Mucosa of descending colon (tissue), 3 donors: ENCODE data around the gene FBXL7. TPM values are rescaled to one million over a fixed set of nuclear protein-coding genes. Genes with fewer than 3 reads are reported as not detected.

Experiments used
- ATAC-seq: fragments of 200-7000 bp; cut with Tn5 transposase; one replicate; pipeline ENCODE4 v1.9.1; 2020; ENCODE audit warnings: mild to moderate bottlenecking, moderate library complexity
- DNase-seq, 3 donors: peaks; one replicate each; pipeline ENCODE4 v3.0.0-alpha.2; 2020
- H3K36me3 ChIP-seq: fragments of 200-600 bp; one replicate; pipeline ENCODE4 v1.8.0; 2021; ENCODE audit warnings: low read depth, mild to moderate bottlenecking
- H3K4me1 ChIP-seq: fragments of 200-600 bp; one replicate; pipeline ENCODE4 v1.8.0; 2021; ENCODE audit warnings: low read depth, mild to moderate bottlenecking
- H3K4me3 ChIP-seq: fragments of 200-600 bp; one replicate; pipeline ENCODE4 v1.8.0; 2021; ENCODE audit warnings: mild to moderate bottlenecking
- H3K9me3 ChIP-seq: fragments of 200-600 bp; one replicate; pipeline ENCODE4 v1.8.0; 2021; ENCODE audit warnings: mild to moderate bottlenecking
- CTCF ChIP-seq: fragments of 200-600 bp; IDR thresholded peaks from one replicate; pipeline ENCODE4 v1.8.0; 2022; ENCODE audit warnings: antibody characterized with exemption, mild to moderate bottlenecking
- intact Hi-C, 2 donors: fragments of 100-400 bp; cut with DNase I in 1 of 2; cut with micrococcal nuclease in 1 of 2; formaldehyde crosslinking; loops; one replicate each; pipeline versions ENCODE4 v1.11.0 to v1.11.1; 2022; cut with DNase I, micrococcal nuclease
- total RNA-seq, 3 donors: library from RNA; stranded (reverse); fragmentation: NEBNext Ultra II Directional in 2 of 3; extraction: Animal tissue kit (Norgen Biotek cat#: 25700) in 2 of 3; gene quantifications; one replicate each; pipeline versions ENCODE4 v1.2.1 to v1.2.4, GENCODE V29; 2021 to 2023
- donor health status: DM: no; HTN: no; CAD: no; lungs with moderate emphysema.
- donor health status: DM: no; HTN: no; CAD: no.
- donor health status: DM: no; HTN: yes; CAD: no.

Gene FBXL7
- total RNA-seq, 3 donors from 2014 or later: 1.6 to 21.4 (median 3.4) TPM

GRCh38 chr5:15601274-15601673 is 101.3 kb downstream of the FBXL7 start:
- no peak overlapping the region for H3K4me3 ChIP-seq
- H3K4me1 ChIP-seq: no peaks in the 10 kb centered on the region
- DNase-seq: no peak
- H3K9me3 ChIP-seq: no peaks in the 10 kb centered on the region
- TF ChIP-seq CTCF: no peak
- ATAC-seq: no peak
- no peaks in the 10 kb centered on the region for H3K36me3 ChIP-seq
- intact Hi-C loops: no loop called here

GRCh38 chr5:15601853-15602252 is 101.9 kb downstream of the FBXL7 start:
- no peak for DNase-seq
- ATAC-seq: no peak
- no peak for TF ChIP-seq CTCF
- H3K4me1 ChIP-seq: no peaks in the 10 kb centered on the region
- intact Hi-C loops: no loop called here
- no peak overlapping the region for H3K4me3 ChIP-seq
- no peaks in the 10 kb centered on the region for H3K36me3 ChIP-seq
- no peaks in the 10 kb centered on the region for H3K9me3 ChIP-seq

GRCh38 chr5:15604986-15605385 is 105.0 kb downstream of the FBXL7 start:
- intact Hi-C loops: no loop called here
- DNase-seq (no peak), ATAC-seq (no peak)
- Histone ChIP-seq H3K36me3 (no peaks in the 10 kb centered on the region), H3K4me3 (no peak overlapping the region), H3K4me1 (no peaks in the 10 kb centered on the region), H3K9me3 (no peaks in the 10 kb centered on the region)
- no peak for TF ChIP-seq CTCF

- intact Hi-C loops: no loop called here
- ATAC-seq: no peak
- Histone ChIP-seq H3K9me3 (no peaks in the 10 kb centered on the region), H3K4me3 (no peak overlapping the region), H3K36me3 (no peaks in the 10 kb centered on the region), H3K4me1 (no peaks in the 10 kb centered on the region)
- no peak for TF ChIP-seq CTCF
- no peak for DNase-seq
Measured at GRCh38 chr5:15606197-15606596, 106.2 kb downstream of the FBXL7 start.

GRCh38 chr5:15607076-15607475 is 107.1 kb downstream of the FBXL7 start:
- Histone ChIP-seq H3K4me1 (no peaks in the 10 kb centered on the region), H3K36me3 (no peaks in the 10 kb centered on the region), H3K4me3 (no peak overlapping the region), H3K9me3 (no peaks in the 10 kb centered on the region)
- no peak for DNase-seq
- intact Hi-C loops: no loop called here
- TF ChIP-seq CTCF: no peak
- no peak for ATAC-seq

- DNase-seq (no peak), ATAC-seq (no peak)
- TF ChIP-seq CTCF: no peak
- Histone ChIP-seq H3K36me3 (no peaks in the 10 kb centered on the region), H3K9me3 (no peaks in the 10 kb centered on the region), H3K4me3 (no peak overlapping the region), H3K4me1 (no peaks in the 10 kb centered on the region)
- intact Hi-C loops: no loop called here
Measured at GRCh38 chr5:15609076-15609725, 109.2 kb downstream of the FBXL7 start.
